KMS-11 (cell line): ENCODE measurements around the gene CDH4.

ENCODE experiments used
- H2AFZ ChIP-seq: fragments of 200-600 bp; sonication (generic); 2 replicates; pipeline ENCODE4 v1.6.1; 2016; ENCODE audit warnings: antibody characterized with exemption, mixed run types, low read depth
- H3K27ac ChIP-seq: fragments of 200-600 bp; sonication (generic); 2 replicates; pipeline ENCODE4 v1.6.1; 2016; ENCODE audit warnings: mild to moderate bottlenecking, mixed run types
- H3K27me3 ChIP-seq: fragments of 200-600 bp; sonication (generic); 2 replicates; pipeline ENCODE4 v1.6.1; 2017; ENCODE audit warnings: mild to moderate bottlenecking, low read depth, mixed run types, moderate library complexity; ENCODE audit not compliant: insufficient read depth
- H3K36me3 ChIP-seq: fragments of 200-600 bp; sonication (generic); 2 replicates; pipeline ENCODE4 v1.6.1; 2017; ENCODE audit warnings: mild to moderate bottlenecking, mixed run types; ENCODE audit not compliant: insufficient read depth
- H3K4me1 ChIP-seq: fragments of 200-600 bp; sonication (generic); 2 replicates; pipeline ENCODE4 v1.6.1; 2016; ENCODE audit warnings: mild to moderate bottlenecking, low read depth, mixed run types; ENCODE audit not compliant: poor library complexity, severe bottlenecking
- H3K4me2 ChIP-seq: fragments of 200-600 bp; sonication (generic); 2 replicates; pipeline ENCODE4 v1.7.0; 2016; ENCODE audit warnings: mild to moderate bottlenecking, mixed run types
- H3K4me3 ChIP-seq: fragments of 200-600 bp; sonication (generic); IDR thresholded peaks from 2 replicates; pipeline ENCODE4 v1.6.1; 2017; ENCODE audit warnings: low read depth, low read length, mixed read lengths; ENCODE audit not compliant: insufficient read depth
- H3K79me2 ChIP-seq: fragments of 200-600 bp; sonication (generic); 2 replicates; pipeline ENCODE4 v1.6.1; 2016; ENCODE audit warnings: low read depth, mixed run types; ENCODE audit not compliant: insufficient read depth
- H3K9ac ChIP-seq: fragments of 200-600 bp; sonication (generic); 2 replicates; pipeline ENCODE4 v1.6.1; 2016; ENCODE audit warnings: mild to moderate bottlenecking, mixed run types
- H4K20me1 ChIP-seq: fragments of 200-600 bp; sonication (generic); 2 replicates; pipeline ENCODE4 v1.6.1; 2016; ENCODE audit warnings: mild to moderate bottlenecking, mixed run types; ENCODE audit not compliant: insufficient read depth
- TF ChIP-seq, protein P1 (sequence below): fragments of 200-600 bp; sonication (generic); conservative IDR thresholded peaks from 2 replicates; pipeline ENCODE4 v1.6.1; 2017; ENCODE audit warnings: low read depth, mild to moderate bottlenecking, antibody characterized with exemption, low read length, moderate library complexity, mixed read lengths

Gene CDH4

DNA sequence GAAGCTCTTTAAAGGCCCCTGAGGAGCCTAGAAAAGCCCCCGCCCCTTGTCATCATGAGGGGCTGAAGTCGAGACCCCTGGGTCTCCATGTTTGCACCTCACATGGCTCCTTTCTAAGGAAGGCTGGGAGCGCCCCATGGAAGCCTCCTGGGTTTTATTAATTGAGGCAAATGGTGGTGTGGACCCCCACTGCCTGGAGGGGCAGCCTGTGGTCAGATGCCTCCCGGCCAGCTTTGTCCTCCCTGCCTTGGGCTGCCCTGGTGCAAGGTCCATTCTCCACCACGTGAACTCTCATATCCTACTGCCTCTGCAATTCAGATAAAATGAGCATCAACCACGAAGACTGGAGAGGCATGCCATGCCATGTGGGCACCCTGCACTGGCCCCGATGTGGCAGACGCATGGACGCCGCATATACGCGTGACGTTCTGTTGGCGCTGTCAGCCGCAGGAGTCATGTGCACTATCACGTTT is 518.1 kb downstream of the CDH4 start:
- H3K4me2 ChIP-seq: no peak overlapping the region
- H3K27me3 ChIP-seq: peaks cover 14% of the 10 kb centered on the region

DNA sequence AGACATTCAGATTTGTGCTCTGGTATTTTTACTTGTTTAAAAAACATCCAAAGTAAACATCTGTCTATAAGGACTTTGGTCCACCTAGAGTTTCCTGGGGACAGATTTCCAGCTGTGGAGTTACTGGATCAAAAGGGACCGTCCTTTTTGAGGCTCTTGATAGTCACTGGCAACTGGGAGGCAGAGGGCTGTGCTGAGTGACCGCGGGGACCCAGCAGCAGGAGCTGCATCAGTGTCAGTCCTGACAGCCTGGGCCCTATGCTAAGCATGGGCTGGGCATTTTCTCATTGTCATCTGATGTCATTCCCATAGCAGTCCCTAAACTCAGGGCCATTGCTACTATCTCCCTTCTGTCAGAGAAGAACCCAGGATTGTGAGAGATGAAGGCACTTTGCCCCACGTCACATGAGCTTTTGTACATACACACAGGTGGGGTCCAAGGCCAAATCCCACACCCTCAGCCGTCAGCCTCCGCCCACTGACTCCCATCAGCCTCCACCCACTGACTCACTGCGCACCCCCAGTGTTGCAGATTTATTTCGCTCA is 519.8 kb downstream of the CDH4 start:
- Histone ChIP-seq H3K4me2 (no peak overlapping the region), H3K36me3 (no peaks in the 10 kb centered on the region), H4K20me1 (no peaks in the 10 kb centered on the region), H3K4me1 (no peaks in the 10 kb centered on the region), H3K27me3 (peaks cover 14% of the 10 kb centered on the region), H2AFZ (no peak overlapping the region), H3K27ac (no peak overlapping the region), H3K79me2 (no peaks in the 10 kb centered on the region), H3K4me3 (no peak overlapping the region), H3K9ac (no peak overlapping the region)
- TF ChIP-seq, protein P1, sequence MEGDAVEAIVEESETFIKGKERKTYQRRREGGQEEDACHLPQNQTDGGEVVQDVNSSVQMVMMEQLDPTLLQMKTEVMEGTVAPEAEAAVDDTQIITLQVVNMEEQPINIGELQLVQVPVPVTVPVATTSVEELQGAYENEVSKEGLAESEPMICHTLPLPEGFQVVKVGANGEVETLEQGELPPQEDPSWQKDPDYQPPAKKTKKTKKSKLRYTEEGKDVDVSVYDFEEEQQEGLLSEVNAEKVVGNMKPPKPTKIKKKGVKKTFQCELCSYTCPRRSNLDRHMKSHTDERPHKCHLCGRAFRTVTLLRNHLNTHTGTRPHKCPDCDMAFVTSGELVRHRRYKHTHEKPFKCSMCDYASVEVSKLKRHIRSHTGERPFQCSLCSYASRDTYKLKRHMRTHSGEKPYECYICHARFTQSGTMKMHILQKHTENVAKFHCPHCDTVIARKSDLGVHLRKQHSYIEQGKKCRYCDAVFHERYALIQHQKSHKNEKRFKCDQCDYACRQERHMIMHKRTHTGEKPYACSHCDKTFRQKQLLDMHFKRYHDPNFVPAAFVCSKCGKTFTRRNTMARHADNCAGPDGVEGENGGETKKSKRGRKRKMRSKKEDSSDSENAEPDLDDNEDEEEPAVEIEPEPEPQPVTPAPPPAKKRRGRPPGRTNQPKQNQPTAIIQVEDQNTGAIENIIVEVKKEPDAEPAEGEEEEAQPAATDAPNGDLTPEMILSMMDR: no peak

More for the DNA sequence above, 518.1 kb downstream of the CDH4 start:
- Histone ChIP-seq H3K36me3 (no peaks in the 10 kb centered on the region), H2AFZ (no peak overlapping the region), H3K27ac (no peak overlapping the region), H3K9ac (no peak overlapping the region), H3K4me3 (no peak overlapping the region), H4K20me1 (no peaks in the 10 kb centered on the region), H3K4me1 (no peaks in the 10 kb centered on the region), H3K79me2 (no peaks in the 10 kb centered on the region)
- TF ChIP-seq, protein P1: no peak

DNA sequence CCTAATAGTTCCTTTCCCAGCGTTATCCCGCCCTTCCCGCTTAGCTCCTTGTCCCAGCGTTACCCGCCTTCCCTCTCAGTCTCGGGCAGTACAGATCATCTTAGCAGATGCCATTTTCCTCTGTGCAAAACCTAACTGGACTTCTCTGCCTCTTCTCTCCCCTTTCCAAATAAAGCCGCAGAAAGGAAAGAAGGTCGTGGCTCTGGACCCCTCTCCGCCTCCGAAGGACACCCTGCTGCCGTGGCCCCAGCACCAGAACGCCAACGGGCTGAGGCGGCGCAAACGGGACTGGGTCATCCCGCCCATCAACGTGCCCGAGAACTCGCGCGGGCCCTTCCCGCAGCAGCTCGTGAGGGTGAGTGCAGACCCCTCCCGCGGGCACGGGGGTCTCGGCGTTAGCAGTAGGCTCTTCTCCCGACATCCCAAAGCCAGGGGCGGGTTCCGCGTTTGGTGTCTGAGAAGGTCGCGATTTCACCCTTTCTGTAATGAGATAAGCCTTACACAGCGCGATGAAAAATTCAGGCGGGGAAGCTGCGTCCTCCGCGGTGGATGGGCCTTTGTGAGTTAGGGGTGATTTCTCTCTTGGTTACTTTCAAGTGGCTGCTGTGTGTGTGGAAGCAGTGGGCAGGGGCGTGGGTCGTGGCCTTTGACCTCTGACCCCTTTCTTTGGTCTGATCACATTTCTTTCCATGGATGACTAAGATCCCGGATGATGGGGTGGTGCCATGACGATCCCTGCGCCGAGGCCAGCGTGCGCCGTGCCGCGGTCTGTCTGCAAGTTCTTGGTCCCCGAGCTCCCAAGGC is 521.0 kb downstream of the CDH4 start:
- Histone ChIP-seq H3K9ac (no peak overlapping the region), H2AFZ (no peak overlapping the region)

DNA sequence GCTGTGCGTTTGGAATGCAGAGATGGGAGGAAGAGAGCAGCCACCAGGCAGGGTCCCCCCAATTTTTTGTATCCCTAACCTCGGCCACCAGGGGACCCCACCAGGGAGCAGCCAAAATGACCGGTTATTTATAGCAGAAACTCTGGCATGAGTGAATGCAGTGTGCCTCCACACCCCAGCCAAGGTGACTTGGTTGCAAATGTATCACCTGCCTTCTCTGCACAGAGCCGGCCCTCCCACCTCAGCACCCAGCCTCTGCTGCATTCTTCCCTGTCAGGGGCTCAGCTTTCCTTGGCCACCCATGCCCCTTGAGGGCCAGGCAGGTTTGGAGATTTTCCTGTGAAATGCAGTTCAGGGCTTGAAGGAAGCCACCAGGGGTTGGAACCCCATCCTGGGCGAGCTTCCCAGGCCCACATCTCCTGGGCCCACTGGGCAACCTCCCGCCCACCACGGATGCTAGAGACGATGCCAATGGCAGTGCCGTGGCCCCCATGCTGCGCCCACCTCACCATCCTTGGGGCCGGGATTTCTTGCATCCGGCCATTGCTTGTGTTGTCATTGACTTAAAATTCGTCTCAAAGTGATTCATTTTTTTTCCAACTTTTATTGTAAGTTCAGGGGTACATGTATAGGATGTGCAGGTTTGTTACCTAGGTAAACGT is 522.0 kb downstream of the CDH4 start:
- H3K79me2 ChIP-seq: no peaks in the 10 kb centered on the region
- peaks cover 14% of the 10 kb centered on the region for H3K27me3 ChIP-seq
- no peak overlapping the region for H2AFZ ChIP-seq

More for the DNA sequence above, 521.0 kb downstream of the CDH4 start:
- Histone ChIP-seq H3K4me3 (no peak overlapping the region), H3K27me3 (peaks cover 14% of the 10 kb centered on the region), H3K79me2 (no peaks in the 10 kb centered on the region), H4K20me1 (no peaks in the 10 kb centered on the region), H3K4me2 (no peak overlapping the region), H3K4me1 (no peaks in the 10 kb centered on the region), H3K27ac (no peak overlapping the region), H3K36me3 (no peaks in the 10 kb centered on the region)
- TF ChIP-seq, protein P1: no peak

More for the DNA sequence above, 522.0 kb downstream of the CDH4 start:
- Histone ChIP-seq H3K36me3 (no peaks in the 10 kb centered on the region), H3K4me2 (no peak overlapping the region), H4K20me1 (no peaks in the 10 kb centered on the region), H3K9ac (no peak overlapping the region), H3K4me1 (no peaks in the 10 kb centered on the region), H3K4me3 (no peak overlapping the region), H3K27ac (no peak overlapping the region)
- TF ChIP-seq, protein P1: no peak
